GM12878 (cell line): ENCODE measurements around the gene ZNF407. TPM values are rescaled to one million over a fixed set of nuclear protein-coding genes. Genes with fewer than 3 reads are reported as not detected.

Experiments
- ATAC-seq: fragments of 200-7000 bp; cut with Tn5 transposase; 3 replicates; pipeline ENCODE4 v1.9.1; 2020; ENCODE audit warnings: mild to moderate bottlenecking, moderate library complexity
- BruUV-seq: library from RNA; stranded (reverse); fragments of 400-500 nt; replicated peaks from 2 replicates; lab custom pipeline; 2021; lab: Mats Ljungman, UMichigan
- CTCF ChIA-PET: fragments of 300-600 bp; sonication (Branson Sonifier 250); formaldehyde crosslinking; extraction: SDS; loops from one replicate; lab custom pipeline; 2021; ENCODE audit warnings: inconsistent platforms; lab: Yijun Ruan, JAX
- POLR2A ChIA-PET: fragments of 350-600 bp; formaldehyde crosslinking; extraction: SDS; loops from one replicate; lab custom pipeline; 2021; ENCODE audit warnings: inconsistent platforms; lab: Charles Lee
- RAD21 ChIA-PET: fragments of 300-600 bp; sonication (Branson Sonifier 250); formaldehyde crosslinking; loops from one replicate; lab custom pipeline; 2023; ENCODE audit warnings: antibody characterized with exemption; ENCODE audit not compliant: unreplicated experiment; lab: Charles Lee
- SMC1A ChIA-PET: fragments of 300-600 bp; sonication (Branson Sonifier 250); formaldehyde crosslinking; loops from one replicate; lab custom pipeline; 2023; ENCODE audit not compliant: unreplicated experiment, uncharacterized antibody; lab: Charles Lee
- DNase-seq: peaks from one replicate; pipeline ENCODE4 v3.0.0-alpha.2; 2011; ENCODE audit warnings: low read depth, low spot score
- FAIRE-seq: peaks from 3 replicates; lab custom pipeline; 2011; peaks lifted over from hg19 to GRCh38; lab: Jason Lieb, UNC
- H2AFZ ChIP-seq: 2 replicates; pipeline ENCODE4 v1.6.0; 2011; ENCODE audit warnings: low read depth, low read length, control low read depth; ENCODE audit not compliant: control insufficient read depth
- H3K27ac ChIP-seq: 2 replicates; pipeline ENCODE4 v1.5.1; 2011; ENCODE audit warnings: control low read depth; ENCODE audit not compliant: control insufficient read depth, insufficient read depth
- H3K27me3 ChIP-seq, 2 experiments: replicated peaks in 1 of 2; 2 replicates each; pipeline versions ENCODE4 v1.6.0 to v1.6.1; 2011; ENCODE audit warnings: low read length in 1 of 2; ENCODE audit not compliant: control insufficient read depth in 2 of 2, insufficient read depth in 2 of 2
- H3K36me3 ChIP-seq, 2 experiments: 2 replicates each; pipeline ENCODE4 v1.5.1; 2011; ENCODE audit warnings: low read length in 1 of 2; ENCODE audit not compliant: control insufficient read depth in 2 of 2, insufficient read depth in 2 of 2
- H3K4me1 ChIP-seq: 2 replicates; pipeline ENCODE4 v1.6.1; 2011; ENCODE audit warnings: mild to moderate bottlenecking, low read length, moderate library complexity, mixed read lengths; ENCODE audit not compliant: control insufficient read depth, insufficient read depth
- H3K4me2 ChIP-seq: 2 replicates; pipeline ENCODE4 v1.6.0; 2011; ENCODE audit warnings: control low read depth; ENCODE audit not compliant: control insufficient read depth, insufficient read depth
- H3K4me3 ChIP-seq: fragments of 200-600 bp; sonication (generic); 2 replicates; pipeline ENCODE4 v1.5.1; 2016
- H3K79me2 ChIP-seq: 2 replicates; pipeline ENCODE4 v1.6.0; 2011; ENCODE audit warnings: low read length; ENCODE audit not compliant: control insufficient read depth, insufficient read depth
- H3K9ac ChIP-seq: 2 replicates; pipeline ENCODE4 v1.8.0; 2011; ENCODE audit warnings: low read length, control low read depth, mixed read lengths; ENCODE audit not compliant: control insufficient read depth, insufficient read depth
- H3K9me3 ChIP-seq: replicated peaks from 3 replicates; pipeline ENCODE4 v1.5.1; 2011; ENCODE audit warnings: mild to moderate bottlenecking, low read length; ENCODE audit not compliant: control insufficient read depth, insufficient read depth
- H4K20me1 ChIP-seq: 2 replicates; pipeline ENCODE4 v1.6.0; 2011; ENCODE audit not compliant: control insufficient read depth, insufficient read depth
- RAD51 ChIP-seq: fragments of 450-650 bp; IDR thresholded peaks from 2 replicates; pipeline ENCODE4 v1.6.1; 2016; ENCODE audit warnings: moderate library complexity, mild to moderate bottlenecking, inconsistent platforms
- SMAD5 ChIP-seq: IDR thresholded peaks from 2 replicates; pipeline ENCODE4 v1.6.1; 2016; ENCODE audit warnings: antibody characterized with exemption, low read depth
- YY1 ChIP-seq: IDR thresholded peaks from 2 replicates; pipeline ENCODE4 v1.6.1; 2011; ENCODE audit warnings: low read depth, mild to moderate bottlenecking, low read length
- ZNF217 ChIP-seq: fragments of 450-650 bp; IDR thresholded peaks from 2 replicates; pipeline ENCODE4 v1.6.1; 2017; ENCODE audit warnings: antibody characterized with exemption, mild to moderate bottlenecking
- WGBS: methylation state at CpG from one replicate; pipeline ENCODE4 v1.1.6; 2016; ENCODE audit warnings: low lambda C conversion rate; ENCODE audit not compliant: insufficient replicate concordance, insufficient coverage; ENCODE audit errors: missing lambda C conversion rate; 5-methylcytosine and 5-hydroxymethylcytosine counted together
- in situ Hi-C: fragments of 300-500 bp; cut with MboI; formaldehyde crosslinking; loops from 9 replicates; pipeline ENCODE4 v1.14.3; 2018; ENCODE audit warnings: mixed read lengths
- intact Hi-C: fragments of 100-400 bp; cut with micrococcal nuclease; formaldehyde crosslinking; loops from one replicate; pipeline ENCODE4 v1.14.2; 2022; ENCODE audit not compliant: unreplicated experiment
- polyA plus RNA-seq, 11 experiments: library from polyadenylated mRNA; depleted of rRNA in 4 of 11; unstranded in 6 of 11; stranded (reverse) in 5 of 11; fragments of >200 nt; fragmentation: Nextera tagmentation in 4 of 11; fragmentation: Illumina TruSeq in 1 of 11; extraction: Ambion mirVana in 4 of 11; extraction: Trizol in 1 of 11; gene quantifications; 1 replicate in 1 of 11; 2 replicates in 10 of 11; pipeline versions ENCODE4 v1.2.1 to v1.2.3, GENCODE V29; 2011 to 2016; ENCODE audit warnings: inconsistent platforms in 2 of 11, missing spikeins in 2 of 11, low read depth in 1 of 11
- total RNA-seq, 4 experiments: library from RNA; depleted of rRNA in 3 of 4; stranded (reverse); fragments of >200 nt in 3 of 4; fragmentation: Illumina TruSeq in 1 of 4; extraction: Trizol in 1 of 4; gene quantifications; 2 replicates each; pipeline versions ENCODE4 v1.2.1 to v1.2.3, GENCODE V29; 2013 to 2021
- TF ChIP-seq, protein P1 (sequence below): IDR thresholded peaks from 2 replicates; pipeline ENCODE4 v1.6.1; 2012; ENCODE audit warnings: low read depth, low read length, improper control_type of control experiment

The ZNF407 gene
- total and polyA plus RNA-seq, 10 of the 15 experiments (the other 5 are each of a cell fraction or from before 2014, with no cell fraction given) = 0.69 to 11.6 (median 5.3) TPM

DNA sequence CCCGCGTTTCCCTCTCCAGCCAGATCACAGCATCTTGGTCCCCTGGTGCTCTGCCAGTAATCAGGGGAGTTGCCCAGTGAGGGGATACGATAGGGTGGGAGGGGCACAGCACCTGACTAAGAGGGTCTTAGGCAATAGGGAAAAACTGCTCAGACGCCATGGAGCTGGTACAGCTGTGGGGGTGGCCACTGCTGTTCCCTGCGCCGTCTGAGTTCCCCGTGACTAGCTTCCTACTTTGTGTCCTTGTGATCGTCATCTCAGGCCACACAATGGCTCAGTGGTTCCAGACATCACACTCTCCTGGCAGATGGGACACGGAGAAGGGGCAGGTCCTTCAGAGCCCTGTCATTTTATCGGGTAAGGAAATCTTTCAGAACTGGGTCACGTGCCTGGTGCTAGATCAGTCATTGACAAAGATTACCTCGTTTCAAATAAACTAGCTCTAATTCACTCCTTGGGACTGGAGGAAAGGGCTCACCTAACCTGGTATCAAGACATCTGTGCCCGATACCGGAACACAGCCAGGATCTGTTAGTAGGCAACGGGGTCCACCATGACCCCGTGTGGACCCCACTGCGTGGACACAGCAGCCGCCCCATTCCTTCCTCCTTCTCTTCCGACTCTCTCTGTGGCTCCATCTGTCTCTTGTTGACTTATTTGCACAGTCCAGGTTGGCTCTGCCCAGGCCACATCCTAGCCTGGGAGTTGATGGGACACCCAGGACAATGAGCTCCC lies 509.7 kb downstream of the ZNF407 start:
- no peak overlapping the region for H2AFZ ChIP-seq
- no peak overlapping the region for H3K4me2 ChIP-seq
- no peaks in the 10 kb centered on the region for H3K4me1 ChIP-seq
- no TSS peak for BruUV-seq
- no peaks in the 10 kb centered on the region for H4K20me1 ChIP-seq
- WGBS = 55% methylated on average over 19 of the region's 19 CpGs
- no peaks in the 10 kb centered on the region for H3K36me3 ChIP-seq
- ChIA-PET RAD21 (no interaction called here), SMC1A (no interaction called here), POLR2A (no interaction called here), CTCF (no interaction called here)
- no peak for TF ChIP-seq ZNF217
- TF ChIP-seq, protein P1, sequence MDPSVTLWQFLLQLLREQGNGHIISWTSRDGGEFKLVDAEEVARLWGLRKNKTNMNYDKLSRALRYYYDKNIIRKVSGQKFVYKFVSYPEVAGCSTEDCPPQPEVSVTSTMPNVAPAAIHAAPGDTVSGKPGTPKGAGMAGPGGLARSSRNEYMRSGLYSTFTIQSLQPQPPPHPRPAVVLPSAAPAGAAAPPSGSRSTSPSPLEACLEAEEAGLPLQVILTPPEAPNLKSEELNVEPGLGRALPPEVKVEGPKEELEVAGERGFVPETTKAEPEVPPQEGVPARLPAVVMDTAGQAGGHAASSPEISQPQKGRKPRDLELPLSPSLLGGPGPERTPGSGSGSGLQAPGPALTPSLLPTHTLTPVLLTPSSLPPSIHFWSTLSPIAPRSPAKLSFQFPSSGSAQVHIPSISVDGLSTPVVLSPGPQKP = no peak
- in situ Hi-C loops = no loop called here
- no peaks in the 10 kb centered on the region; a peak in 1 of 4 replicates for H3K27me3 ChIP-seq
- DNase-seq (no peak), FAIRE-seq (no peak), ATAC-seq (no peak)
- H3K9ac ChIP-seq = no peak overlapping the region
- intact Hi-C loops = no loop called here
- H3K79me2 ChIP-seq = no peaks in the 10 kb centered on the region
- no peaks in the 10 kb centered on the region for H3K9me3 ChIP-seq
- H3K27ac ChIP-seq = no peak overlapping the region
- H3K4me3 ChIP-seq = no peak overlapping the region

DNA sequence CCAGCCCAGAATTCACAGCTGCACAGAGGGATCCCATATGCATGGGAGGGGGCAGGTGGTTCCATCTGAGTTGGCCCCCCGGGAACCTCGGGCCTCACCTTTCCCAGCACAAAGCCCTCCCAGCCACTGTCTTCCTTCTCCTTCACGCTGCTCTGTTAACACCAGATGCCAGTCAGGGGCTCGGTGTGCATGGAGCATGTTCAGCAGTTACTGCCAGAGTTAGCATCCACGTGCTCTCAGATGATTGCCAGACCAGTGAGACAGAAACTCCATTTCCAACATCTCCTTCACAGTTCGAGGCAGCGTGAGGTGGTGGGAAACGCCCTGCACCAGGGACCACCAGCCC lies 510.2 kb downstream of the ZNF407 start:
- POLR2A ChIA-PET = no interaction called here
- H3K4me3 ChIP-seq = no peak overlapping the region
- no peaks in the 10 kb centered on the region for H3K36me3 ChIP-seq
- FAIRE-seq = no peak
- H4K20me1 ChIP-seq = no peaks in the 10 kb centered on the region
- no peak overlapping the region for H2AFZ ChIP-seq
- no peak for DNase-seq
- no peak overlapping the region for H3K4me2 ChIP-seq
- H3K9me3 ChIP-seq = no peaks in the 10 kb centered on the region
- no peaks in the 10 kb centered on the region; a peak in 1 of 4 replicates for H3K27me3 ChIP-seq
- intact Hi-C loops = no loop called here
- H3K9ac ChIP-seq = no peak overlapping the region
- CTCF ChIA-PET = no interaction called here
- RAD21 ChIA-PET = no interaction called here
- H3K27ac ChIP-seq = no peak overlapping the region
- in situ Hi-C loops = no loop called here
- SMC1A ChIA-PET = no interaction called here
- no peak for ATAC-seq
- no peaks in the 10 kb centered on the region for H3K79me2 ChIP-seq
- BruUV-seq = no TSS peak
- 10% methylated on average over 8 of the region's 8 CpGs for WGBS
- no peaks in the 10 kb centered on the region for H3K4me1 ChIP-seq
- no peak for TF ChIP-seq RAD51
- no peak for TF ChIP-seq SMAD5
- TF ChIP-seq YY1 = no peak
